ENCODE data around the gene ZPBP2.

The ZPBP2 gene

DNA sequence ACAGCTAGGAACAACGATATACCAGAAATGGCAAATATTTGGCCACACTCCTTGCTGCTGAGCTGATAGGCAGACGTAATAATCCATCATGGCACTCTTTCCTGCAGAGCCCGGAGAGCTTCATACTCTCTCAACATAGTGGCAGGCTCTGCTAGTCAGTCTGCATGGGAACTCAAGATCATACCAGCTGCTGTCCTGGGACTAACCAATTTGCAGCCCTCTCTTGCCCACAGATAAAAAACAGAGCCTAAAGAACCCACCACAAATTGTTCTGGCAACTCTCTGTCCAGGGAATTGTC, 36.9 kb downstream of the ZPBP2 start:
- no peak for DNase-seq
- Histone ChIP-seq H3K27ac (no peak overlapping the region), H3K27me3 (replicated peaks) (no peaks in the 10 kb centered on the region), H3K4me3 (ENCODE audit: low read depth, low read length) (no peak overlapping the region), H3K36me3 (replicated peaks) (no peaks in the 10 kb centered on the region)
- TF ChIP-seq, protein P1, sequence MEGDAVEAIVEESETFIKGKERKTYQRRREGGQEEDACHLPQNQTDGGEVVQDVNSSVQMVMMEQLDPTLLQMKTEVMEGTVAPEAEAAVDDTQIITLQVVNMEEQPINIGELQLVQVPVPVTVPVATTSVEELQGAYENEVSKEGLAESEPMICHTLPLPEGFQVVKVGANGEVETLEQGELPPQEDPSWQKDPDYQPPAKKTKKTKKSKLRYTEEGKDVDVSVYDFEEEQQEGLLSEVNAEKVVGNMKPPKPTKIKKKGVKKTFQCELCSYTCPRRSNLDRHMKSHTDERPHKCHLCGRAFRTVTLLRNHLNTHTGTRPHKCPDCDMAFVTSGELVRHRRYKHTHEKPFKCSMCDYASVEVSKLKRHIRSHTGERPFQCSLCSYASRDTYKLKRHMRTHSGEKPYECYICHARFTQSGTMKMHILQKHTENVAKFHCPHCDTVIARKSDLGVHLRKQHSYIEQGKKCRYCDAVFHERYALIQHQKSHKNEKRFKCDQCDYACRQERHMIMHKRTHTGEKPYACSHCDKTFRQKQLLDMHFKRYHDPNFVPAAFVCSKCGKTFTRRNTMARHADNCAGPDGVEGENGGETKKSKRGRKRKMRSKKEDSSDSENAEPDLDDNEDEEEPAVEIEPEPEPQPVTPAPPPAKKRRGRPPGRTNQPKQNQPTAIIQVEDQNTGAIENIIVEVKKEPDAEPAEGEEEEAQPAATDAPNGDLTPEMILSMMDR (IDR thresholded peaks at IDR 0.05; ENCODE audit: low read depth, low read length, missing control alignments): no peak
- in situ Hi-C loops (cut with HindIII; ENCODE audit: low pct_ligation_motif_present, low sequenced_read_pairs): no loop called here

DNA sequence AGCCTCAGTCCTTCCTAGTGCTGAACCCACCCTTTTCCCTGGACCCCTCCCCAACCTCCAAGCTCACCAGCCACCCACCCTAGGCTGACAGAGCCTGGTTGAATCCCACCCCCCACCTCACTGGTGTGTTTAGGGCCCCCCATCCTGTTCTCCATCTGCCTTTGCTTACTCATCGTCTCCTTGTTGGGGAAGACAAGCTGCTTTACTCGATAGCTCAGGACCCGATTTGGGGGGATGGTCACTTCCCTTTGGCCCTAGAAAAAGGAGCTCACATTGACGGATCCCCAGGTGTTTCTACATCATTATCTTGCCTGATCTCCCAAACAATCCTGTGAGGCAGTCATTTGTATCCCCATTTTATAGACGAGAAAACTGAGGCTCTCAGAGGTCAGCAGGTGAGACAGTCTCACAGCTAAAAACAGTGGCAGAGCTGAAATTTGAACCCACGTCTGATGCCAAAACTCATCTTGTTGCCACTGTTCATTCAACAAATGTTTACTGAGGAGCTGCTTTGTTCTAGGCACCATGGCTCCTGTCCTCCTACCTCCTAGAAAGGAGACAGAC, 40.9 kb downstream of the ZPBP2 start:
- Histone ChIP-seq H3K27me3 (replicated peaks) (no peaks in the 10 kb centered on the region), H3K36me3 (replicated peaks) (no peaks in the 10 kb centered on the region), H3K27ac (no peak overlapping the region), H3K4me3 (ENCODE audit: low read depth, low read length) (no peak overlapping the region)
- in situ Hi-C loops (cut with HindIII; ENCODE audit: low pct_ligation_motif_present, low sequenced_read_pairs): no loop called here
- no peak for DNase-seq
- TF ChIP-seq, protein P1 (IDR thresholded peaks at IDR 0.05; ENCODE audit: low read depth, low read length, missing control alignments): no peak

DNA sequence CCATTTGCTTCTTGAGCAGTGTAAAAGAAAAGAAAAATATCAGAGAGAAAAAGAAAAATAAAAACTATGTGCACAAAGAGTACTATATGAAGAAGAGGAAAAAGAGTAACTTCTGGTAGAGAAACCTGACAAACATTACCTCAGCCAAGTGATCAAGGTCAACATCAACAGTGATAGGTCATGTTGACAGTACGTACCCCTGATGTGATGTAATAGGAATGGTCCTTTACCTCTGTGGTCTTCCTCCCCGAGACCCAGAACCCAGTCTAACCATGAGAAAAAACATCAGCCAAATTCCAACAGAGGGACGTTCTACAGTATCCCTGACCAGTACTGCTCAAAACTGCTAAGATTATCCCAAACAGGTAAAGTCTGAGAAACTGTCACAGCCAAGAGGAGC, 46.0 kb downstream of the ZPBP2 start:
- no peak overlapping the region for H3K4me3 ChIP-seq (ENCODE audit: low read depth, low read length)
- no peak overlapping the region for H3K27ac ChIP-seq
- peaks cover 3% of the 10 kb centered on the region for H3K36me3 ChIP-seq (replicated peaks)
- in situ Hi-C loops (cut with HindIII; ENCODE audit: low pct_ligation_motif_present, low sequenced_read_pairs): no loop called here
- H3K27me3 ChIP-seq (replicated peaks): no peaks in the 10 kb centered on the region
- no peak for DNase-seq
- TF ChIP-seq, protein P1 (IDR thresholded peaks at IDR 0.05; ENCODE audit: low read depth, low read length, missing control alignments): no peak

DNA sequence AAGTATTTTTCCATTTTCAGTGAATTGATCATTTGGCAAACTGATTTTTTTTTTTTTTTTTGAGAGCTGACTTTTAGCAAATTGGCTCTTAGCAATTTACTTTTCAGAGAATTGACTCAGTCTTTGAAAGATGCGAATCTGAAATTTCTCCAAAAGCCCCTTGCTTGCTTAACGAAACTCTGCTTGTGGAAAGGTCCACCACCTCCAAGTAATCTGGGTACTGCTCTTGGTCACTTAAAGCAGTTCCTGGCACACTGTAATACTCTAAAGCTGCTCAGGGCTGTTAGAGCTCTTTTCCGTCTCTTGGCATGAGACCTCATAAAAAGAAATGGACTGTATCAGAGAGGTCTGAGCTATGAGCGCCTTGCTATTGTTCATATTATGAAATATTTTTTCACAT, 47.6 kb downstream of the ZPBP2 start:
- no peaks in the 10 kb centered on the region for H3K27me3 ChIP-seq (replicated peaks)
- in situ Hi-C loops (cut with HindIII; ENCODE audit: low pct_ligation_motif_present, low sequenced_read_pairs): no loop called here
- H3K36me3 ChIP-seq (replicated peaks): peaks cover 7% of the 10 kb centered on the region
- no peak overlapping the region for H3K4me3 ChIP-seq (ENCODE audit: low read depth, low read length)
- H3K27ac ChIP-seq: no peak overlapping the region
- TF ChIP-seq, protein P1 (IDR thresholded peaks at IDR 0.05; ENCODE audit: low read depth, low read length, missing control alignments): no peak
- DNase-seq: no peak

DNA sequence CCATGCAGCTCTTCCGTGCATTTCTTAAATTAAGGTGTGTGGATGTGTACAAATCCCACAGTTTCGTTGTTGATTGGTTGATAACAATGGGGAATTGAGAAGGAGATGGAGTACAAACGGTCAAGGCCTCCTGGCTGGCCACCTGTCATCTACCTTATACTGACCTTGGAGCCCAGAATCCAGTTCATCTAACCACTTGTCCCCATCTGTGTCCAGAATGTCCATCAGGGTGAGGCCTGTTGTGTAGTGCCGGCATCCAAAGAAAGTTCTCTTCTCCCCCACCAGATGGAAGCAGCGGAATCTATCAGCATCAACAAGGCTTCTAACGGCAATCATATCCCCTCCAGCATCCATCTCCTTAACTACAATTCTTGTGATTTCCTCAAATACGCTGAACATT, 48.9 kb downstream of the ZPBP2 start:
- no peaks in the 10 kb centered on the region for H3K27me3 ChIP-seq (replicated peaks)
- no peak overlapping the region for H3K4me3 ChIP-seq (ENCODE audit: low read depth, low read length)
- DNase-seq: peak; percentile 10
- TF ChIP-seq, protein P1 (IDR thresholded peaks at IDR 0.05; ENCODE audit: low read depth, low read length, missing control alignments): peak; percentile 51
- no peak overlapping the region for H3K27ac ChIP-seq
- H3K36me3 ChIP-seq (replicated peaks): peaks cover 14% of the 10 kb centered on the region
- in situ Hi-C loops (cut with HindIII; ENCODE audit: low pct_ligation_motif_present, low sequenced_read_pairs): no loop called here

DNA sequence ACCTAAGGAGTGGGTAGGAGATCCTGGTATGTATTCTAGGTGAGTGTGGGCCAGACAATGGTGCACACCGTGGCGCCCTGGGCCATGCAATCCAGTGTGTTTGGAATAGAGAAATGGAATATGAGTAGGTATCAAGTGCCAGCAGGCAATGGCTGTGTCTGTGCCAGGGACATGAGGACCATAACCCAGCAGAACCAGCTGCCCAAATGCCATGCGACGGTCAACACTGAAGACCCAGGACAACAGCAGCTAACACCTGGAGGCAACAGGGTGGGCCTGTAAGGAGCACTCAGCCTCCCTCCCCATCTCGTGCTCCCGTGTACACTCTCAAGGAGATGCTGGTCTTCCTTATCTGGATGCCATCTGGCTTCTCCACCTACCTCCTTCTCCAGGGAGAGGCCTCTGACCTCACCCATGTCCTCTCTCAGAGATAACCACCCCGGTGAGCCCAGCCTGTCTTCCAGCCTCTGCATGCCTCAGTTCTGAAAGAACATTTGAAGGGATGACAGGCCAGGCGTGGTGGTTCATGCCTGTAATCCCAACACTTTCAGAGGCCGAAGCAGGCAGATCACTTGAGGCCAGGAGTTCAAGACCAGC, 51.2 kb downstream of the ZPBP2 start:
- Histone ChIP-seq H3K36me3 (replicated peaks) (peaks cover 34% of the 10 kb centered on the region), H3K4me3 (ENCODE audit: low read depth, low read length) (no peak overlapping the region), H3K27me3 (replicated peaks) (no peaks in the 10 kb centered on the region), H3K27ac (no peak overlapping the region)
- DNase-seq: no peak
- in situ Hi-C loops (cut with HindIII; ENCODE audit: low pct_ligation_motif_present, low sequenced_read_pairs): no loop called here
- TF ChIP-seq, protein P1 (IDR thresholded peaks at IDR 0.05; ENCODE audit: low read depth, low read length, missing control alignments): no peak
